SK-N-MC (cell line): ENCODE measurements around the gene FGD6.

Experiments
- EZH2 ChIP-seq: fragments of 200-600 bp; sonication (generic); IDR thresholded peaks from one replicate; pipeline ENCODE4 v1.6.1; 2017; ENCODE audit warnings: antibody characterized with exemption
- FOXP2 ChIP-seq: optimal IDR thresholded peaks from 2 replicates; pipeline ENCODE3; 2011; ENCODE audit warnings: mild to moderate bottlenecking, moderate library complexity; ENCODE audit not compliant: insufficient read depth; ENCODE audit errors: extremely low read length, control extremely low read depth
- POLR2AphosphoS5 ChIP-seq: IDR thresholded peaks from 2 replicates; pipeline ENCODE4 v1.6.1; 2012; ENCODE audit warnings: mild to moderate bottlenecking, low read depth, low read length, borderline replicate concordance

DNA sequence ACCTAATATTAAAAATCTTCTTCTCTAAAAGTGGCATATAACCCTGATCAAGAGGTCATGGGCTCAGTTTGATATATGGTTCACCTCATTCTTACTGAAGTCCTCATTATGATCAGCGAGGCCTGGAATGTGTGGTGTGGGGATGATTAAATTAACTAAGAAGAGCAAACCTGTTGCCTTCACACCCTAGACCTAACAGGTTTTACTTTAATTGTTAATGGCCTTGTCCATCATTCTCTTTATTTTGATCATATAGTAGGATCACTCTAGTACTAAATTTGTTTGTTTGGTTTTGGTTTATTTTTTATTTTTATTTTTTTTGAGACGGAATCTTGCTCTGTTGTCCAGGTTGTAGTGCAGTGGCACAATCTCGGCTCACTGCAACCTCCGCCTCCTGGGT is 43.8 kb upstream of the FGD6 start:
- no peak for TF ChIP-seq POLR2AphosphoS5
- no peak for TF ChIP-seq EZH2
- no peak for TF ChIP-seq FOXP2
